GM10266 (cell line): Measurements from ENCODE around the gene CHD6.

Experiments
- DNase-seq: peaks from one replicate; pipeline ENCODE4 v3.0.0; 2012; ENCODE audit errors: extremely low spot score
- CTCF ChIP-seq: IDR thresholded peaks from 2 replicates; pipeline ENCODE4 v1.5.1; 2012; ENCODE audit warnings: mild to moderate bottlenecking, low read depth; ENCODE audit not compliant: control insufficient read depth, insufficient read depth; ENCODE audit errors: missing control alignments

Gene CHD6

GRCh38 chr20:41387444-41387851 is 230.7 kb downstream of the CHD6 start:
- TF ChIP-seq CTCF, result no peak
- no peak for DNase-seq

- TF ChIP-seq CTCF, result no peak
- DNase-seq, result no peak
Measured at GRCh38 chr20:41386502-41387427, 231.4 kb downstream of the CHD6 start.

GRCh38 chr20:41382791-41383305 is 235.3 kb downstream of the CHD6 start:
- TF ChIP-seq CTCF, result no peak
- DNase-seq, result no peak

DNA sequence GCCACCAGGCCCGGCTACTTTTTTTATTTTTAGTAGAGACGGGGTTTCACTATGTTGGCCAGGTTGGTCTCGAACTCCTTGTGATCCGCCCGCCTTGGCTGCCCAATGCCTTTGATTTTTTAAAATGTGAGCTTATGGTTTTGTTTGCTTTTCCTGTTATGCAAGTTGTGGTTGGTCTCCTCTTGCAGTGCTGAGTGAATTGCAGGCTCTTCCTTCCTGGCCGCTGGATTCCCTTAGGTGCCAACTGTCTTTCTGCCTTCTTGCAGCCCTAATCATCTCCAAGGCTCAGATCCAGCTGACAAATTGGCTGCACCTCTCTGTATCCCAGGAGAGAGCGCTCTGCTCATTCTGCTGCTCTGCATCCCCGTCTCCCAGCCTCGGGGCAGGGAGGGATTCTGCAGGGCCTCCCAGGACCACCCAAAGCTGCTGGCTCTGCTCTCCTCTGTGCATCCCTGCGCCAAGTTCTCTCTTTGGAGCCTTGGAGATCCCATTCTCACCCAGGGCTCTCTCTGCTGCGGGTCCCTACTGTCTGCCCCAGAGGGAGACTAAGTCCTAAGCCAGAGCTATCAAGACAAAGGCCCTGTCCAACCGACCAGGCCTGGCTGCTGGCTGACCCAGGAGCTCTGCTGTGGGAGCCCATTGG is 237.5 kb downstream of the CHD6 start:
- no peak for TF ChIP-seq CTCF
- no peak for DNase-seq

GRCh38 chr20:41379551-41379950 is 238.6 kb downstream of the CHD6 start:
- DNase-seq, result no peak
- no peak for TF ChIP-seq CTCF

DNA sequence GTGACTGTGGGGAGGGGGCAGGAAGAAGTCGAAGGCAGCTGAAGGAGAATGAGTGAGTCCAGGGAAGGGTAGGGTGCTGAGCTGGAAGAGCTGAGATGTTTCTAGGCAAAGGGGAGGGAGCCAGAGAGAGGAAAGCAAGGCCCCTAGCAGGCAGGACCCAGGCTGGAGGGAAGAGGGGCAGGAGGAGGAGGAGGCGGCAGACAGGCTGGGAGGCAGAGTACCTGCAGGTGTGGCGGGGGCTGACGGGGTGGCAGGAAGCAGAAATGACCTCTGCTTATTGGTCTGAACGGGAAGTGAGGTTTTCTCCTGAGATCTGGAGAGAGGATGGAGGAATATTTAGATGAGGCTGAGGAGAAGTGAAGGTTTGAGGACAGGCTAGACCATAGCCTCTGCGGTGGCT is 240.9 kb downstream of the CHD6 start:
- DNase-seq, result no peak
- no peak for TF ChIP-seq CTCF

DNA sequence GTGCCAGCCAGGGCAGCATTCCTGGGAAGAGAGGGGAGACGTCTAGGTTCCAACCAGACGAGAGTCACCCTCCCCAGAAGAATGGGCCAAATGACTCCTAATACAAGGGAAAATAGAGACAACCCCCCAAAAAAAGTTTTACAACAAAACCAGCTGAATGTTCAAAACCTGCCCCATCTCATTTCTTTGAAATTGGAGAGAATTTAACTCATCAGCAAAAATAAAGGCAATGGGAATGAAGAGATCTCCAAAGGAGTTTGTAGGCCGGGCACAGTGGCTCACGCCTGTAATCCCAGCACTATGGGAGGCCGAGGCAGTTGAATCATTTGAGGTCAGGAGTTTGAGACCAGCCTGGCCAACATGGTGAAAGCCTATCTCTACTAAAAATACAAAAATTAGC is 241.8 kb downstream of the CHD6 start:
- no peak for DNase-seq
- TF ChIP-seq CTCF, result no peak
